GM10266 (cell line): Measurements from ENCODE around the gene IRF2BP2.

Experiments
- DNase-seq: peaks from one replicate; pipeline ENCODE4 v3.0.0; 2012; ENCODE audit errors: extremely low spot score
- TF ChIP-seq, protein P1 (sequence below): IDR thresholded peaks from 2 replicates; pipeline ENCODE4 v1.5.1; 2012; ENCODE audit warnings: mild to moderate bottlenecking, low read depth; ENCODE audit not compliant: control insufficient read depth, insufficient read depth; ENCODE audit errors: missing control alignments

Gene IRF2BP2

DNA sequence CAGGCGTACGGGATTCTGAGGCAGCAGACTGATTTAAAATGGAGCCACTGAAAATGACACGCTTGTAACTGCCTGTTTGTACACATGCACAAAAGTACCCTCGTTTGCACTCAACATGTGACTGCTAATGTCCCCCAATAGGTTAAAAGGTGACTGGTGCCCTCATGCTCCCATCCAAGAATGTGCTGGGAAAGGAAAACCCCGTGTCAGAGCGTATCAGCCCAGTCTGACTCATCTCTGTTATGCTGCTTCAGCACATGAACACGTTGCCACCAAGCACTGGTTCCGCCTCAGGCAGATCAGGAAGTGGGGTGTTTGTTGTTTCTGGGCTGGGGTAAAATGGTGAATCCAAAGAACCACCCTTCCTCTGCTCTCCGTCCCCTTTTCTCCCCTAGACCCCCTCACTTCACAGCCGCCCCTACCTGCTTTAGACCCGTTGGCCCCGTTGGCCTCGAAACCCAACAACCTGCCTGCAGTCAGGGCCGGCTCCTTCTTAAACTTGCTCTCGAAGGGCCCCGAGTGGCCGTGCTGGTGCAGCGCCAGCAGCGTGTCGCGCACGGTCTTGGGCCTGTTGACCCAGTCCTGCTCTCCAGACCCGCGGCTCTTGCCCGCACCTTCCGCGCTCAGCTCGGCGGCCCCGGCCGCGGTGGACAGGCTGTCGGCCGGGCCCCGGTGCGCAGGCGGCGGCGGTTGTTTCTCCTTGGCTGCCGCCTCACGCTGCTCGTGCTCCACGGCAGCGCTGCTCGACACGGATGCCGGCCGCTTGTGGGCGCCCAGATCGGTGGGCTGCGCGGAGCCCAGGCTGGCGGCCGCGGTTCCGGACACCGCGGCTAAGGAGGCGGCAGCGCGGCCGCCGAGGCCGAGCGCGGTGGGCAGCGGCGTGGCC lies 1.7 kb downstream of the IRF2BP2 start:
- peak; percentile 76 for DNase-seq
- TF ChIP-seq, protein P1, sequence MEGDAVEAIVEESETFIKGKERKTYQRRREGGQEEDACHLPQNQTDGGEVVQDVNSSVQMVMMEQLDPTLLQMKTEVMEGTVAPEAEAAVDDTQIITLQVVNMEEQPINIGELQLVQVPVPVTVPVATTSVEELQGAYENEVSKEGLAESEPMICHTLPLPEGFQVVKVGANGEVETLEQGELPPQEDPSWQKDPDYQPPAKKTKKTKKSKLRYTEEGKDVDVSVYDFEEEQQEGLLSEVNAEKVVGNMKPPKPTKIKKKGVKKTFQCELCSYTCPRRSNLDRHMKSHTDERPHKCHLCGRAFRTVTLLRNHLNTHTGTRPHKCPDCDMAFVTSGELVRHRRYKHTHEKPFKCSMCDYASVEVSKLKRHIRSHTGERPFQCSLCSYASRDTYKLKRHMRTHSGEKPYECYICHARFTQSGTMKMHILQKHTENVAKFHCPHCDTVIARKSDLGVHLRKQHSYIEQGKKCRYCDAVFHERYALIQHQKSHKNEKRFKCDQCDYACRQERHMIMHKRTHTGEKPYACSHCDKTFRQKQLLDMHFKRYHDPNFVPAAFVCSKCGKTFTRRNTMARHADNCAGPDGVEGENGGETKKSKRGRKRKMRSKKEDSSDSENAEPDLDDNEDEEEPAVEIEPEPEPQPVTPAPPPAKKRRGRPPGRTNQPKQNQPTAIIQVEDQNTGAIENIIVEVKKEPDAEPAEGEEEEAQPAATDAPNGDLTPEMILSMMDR = peak; percentile 22

- TF ChIP-seq, protein P1 = peak; percentile 13
Observed at GRCh38 chr1:234607109-234608024, 2.6 kb downstream of the IRF2BP2 start.

GRCh38 chr1:234606784-234607108 lies 3.2 kb downstream of the IRF2BP2 start:
- no peak for DNase-seq
- TF ChIP-seq, protein P1 = no peak

More at GRCh38 chr1:234607109-234608024, 2.6 kb downstream of the IRF2BP2 start:
- DNase-seq = no peak

- DNase-seq = no peak
- TF ChIP-seq, protein P1 = no peak
Observed at GRCh38 chr1:234605983-234606783, 3.8 kb downstream of the IRF2BP2 start.

DNA sequence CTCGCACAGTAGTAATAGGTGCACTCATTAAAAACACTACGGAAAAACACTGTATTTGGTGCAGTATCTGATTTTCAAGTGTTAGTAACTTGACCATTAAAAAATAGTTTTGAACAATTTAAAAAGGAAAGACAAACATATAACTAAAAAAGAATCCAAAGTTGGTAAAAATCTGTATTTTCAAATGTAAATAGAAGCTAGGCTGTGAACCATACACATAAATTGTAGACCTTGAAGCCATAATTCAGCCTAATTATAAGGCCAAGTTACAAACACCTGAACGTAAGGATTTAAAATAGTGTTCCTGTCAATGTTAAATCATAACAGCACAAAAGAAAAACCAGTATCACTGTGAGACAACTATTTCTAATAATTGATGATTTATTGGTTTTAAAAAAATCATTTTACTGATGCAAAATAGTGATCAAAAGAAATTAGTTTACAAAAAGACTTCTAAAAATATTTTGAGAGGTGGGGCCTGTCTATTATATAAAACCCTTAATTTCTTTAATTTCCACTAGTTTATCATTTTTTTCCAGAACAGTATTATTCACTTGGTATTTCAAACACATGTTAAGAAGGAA lies 4.5 kb downstream of the IRF2BP2 start:
- TF ChIP-seq, protein P1 = no peak
- DNase-seq = no peak

DNA sequence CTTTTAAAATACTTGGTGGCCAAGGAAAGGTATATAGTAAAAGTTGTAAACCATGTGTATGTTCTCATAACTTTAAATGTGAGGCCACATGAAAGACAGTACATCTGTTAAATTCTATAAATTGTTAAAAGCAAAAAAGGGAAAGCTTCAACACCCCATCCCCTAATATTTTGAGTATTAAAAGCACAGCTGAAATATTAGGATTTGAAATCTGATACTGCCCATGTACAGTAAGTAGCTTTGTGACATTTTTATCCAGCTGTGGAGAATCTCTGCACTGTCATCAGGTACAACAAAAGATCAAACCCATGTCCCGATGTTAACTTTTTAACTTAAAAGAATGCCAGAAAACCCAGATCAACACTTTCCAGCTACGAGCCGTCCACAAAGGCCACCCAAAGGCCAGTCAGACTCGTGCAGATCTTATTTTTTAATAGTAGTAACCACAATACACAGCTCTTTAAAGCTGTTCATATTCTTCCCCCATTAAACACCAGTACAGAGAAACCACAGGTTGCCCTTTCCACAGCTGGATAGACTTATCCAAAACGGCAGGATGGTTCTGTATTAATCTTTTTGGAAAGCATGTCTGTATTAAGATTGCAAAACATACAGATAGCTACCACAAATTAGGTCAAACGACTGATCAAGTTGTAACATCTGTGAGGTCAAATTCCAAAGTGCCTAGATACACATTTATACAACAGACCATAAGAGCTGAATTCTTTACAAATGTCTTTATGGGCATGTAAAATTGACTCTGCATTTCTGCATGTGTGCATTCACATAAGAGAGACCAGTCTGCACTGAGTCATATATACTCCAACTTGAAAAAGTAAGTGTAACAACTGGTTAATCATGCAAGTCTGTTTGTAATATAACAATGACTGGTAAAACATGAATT lies 5.2 kb downstream of the IRF2BP2 start:
- TF ChIP-seq, protein P1 = no peak

More for the DNA sequence above, 5.2 kb downstream of the IRF2BP2 start:
- no peak for DNase-seq
